ENCODE data around the gene RBBP7. TPM values are rescaled to one million over a fixed set of nuclear protein-coding genes. Genes with fewer than 3 reads are reported as not detected.
"Not testable (repeated sequence)": the region's sequence is repeated elsewhere in the genome, so short reads cannot be mapped to it uniquely, and the experiment has no call there.

The RBBP7 gene
- total RNA-seq, 1 donor from 2014 or later: 48.7 TPM

GRCh38 chrX:16862829-16863228, 7.3 kb downstream of the RBBP7 start:
- peaks cover 0 to 3% of the 10 kb centered on the region in 2 donors for H3K4me1 ChIP-seq
- H3K27ac ChIP-seq: no peak overlapping the region
- intact Hi-C loops (cut with DNase I): no loop called here
- H3K36me3 ChIP-seq: peaks cover 0 to 4% of the 10 kb centered on the region in 2 donors
- no peaks in the 10 kb centered on the region for H3K9me3 ChIP-seq
- no peaks in the 10 kb centered on the region for H3K27me3 ChIP-seq
- no peak overlapping the region for H3K4me3 ChIP-seq
- TF ChIP-seq CTCF (IDR thresholded peaks at IDR 0.05): no peak
- DNase-seq (ENCODE audit: low spot score in 2 of 2): no peak

GRCh38 chrX:16856744-16857143, 13.4 kb downstream of the RBBP7 start:
- no peak for DNase-seq (ENCODE audit: low spot score in 2 of 2)
- Histone ChIP-seq H3K36me3 (peaks cover 26 to 43% of the 10 kb centered on the region in 2 donors), H3K4me3 (no peak overlapping the region), H3K27me3 (no peaks in the 10 kb centered on the region), H3K4me1 (no peaks in the 10 kb centered on the region), H3K27ac (no peak overlapping the region), H3K9me3 (no peaks in the 10 kb centered on the region)
- intact Hi-C loops (cut with DNase I): no loop called here
- TF ChIP-seq CTCF (IDR thresholded peaks at IDR 0.05): no peak

- H3K27me3 ChIP-seq; H3K27ac ChIP-seq; intact Hi-C loops (cut with DNase I); H3K9me3 ChIP-seq; H3K4me3 ChIP-seq; H3K4me1 ChIP-seq; DNase-seq (ENCODE audit: low spot score in 2 of 2): not testable (repeated sequence)
- H3K36me3 ChIP-seq: peaks cover 26 to 47% of the 10 kb centered on the region in 2 donors
Observed at GRCh38 chrX:16856076-16856404, 14.1 kb downstream of the RBBP7 start.

- DNase-seq (ENCODE audit: low spot score in 2 of 2): no peak
- H3K4me3 ChIP-seq: no peak overlapping the region
- no peaks in the 10 kb centered on the region for H3K4me1 ChIP-seq
- no peaks in the 10 kb centered on the region for H3K27me3 ChIP-seq
- no peaks in the 10 kb centered on the region for H3K9me3 ChIP-seq
- no peak overlapping the region for H3K27ac ChIP-seq
- TF ChIP-seq CTCF (IDR thresholded peaks at IDR 0.05): no peak
- H3K36me3 ChIP-seq: peaks cover 29 to 47% of the 10 kb centered on the region in 2 donors
- intact Hi-C loops (cut with DNase I): no loop called here
Observed at GRCh38 chrX:16855363-16856075, 14.6 kb downstream of the RBBP7 start.

- H3K9me3 ChIP-seq: no peaks in the 10 kb centered on the region
- H3K36me3 ChIP-seq: peaks cover 26 to 54% of the 10 kb centered on the region in 2 donors
- no peak for DNase-seq (ENCODE audit: low spot score in 2 of 2)
- H3K4me1 ChIP-seq: no peaks in the 10 kb centered on the region
- H3K27ac ChIP-seq: no peak overlapping the region
- intact Hi-C loops (cut with DNase I): no loop called here
- no peak for TF ChIP-seq CTCF (IDR thresholded peaks at IDR 0.05)
- H3K27me3 ChIP-seq: no peaks in the 10 kb centered on the region
- no peak overlapping the region for H3K4me3 ChIP-seq
Observed at GRCh38 chrX:16853537-16853936, 16.6 kb downstream of the RBBP7 start.

- H3K27me3 ChIP-seq: no peaks in the 10 kb centered on the region
- peaks cover 34 to 63% of the 10 kb centered on the region in 2 donors for H3K36me3 ChIP-seq
- H3K4me3 ChIP-seq: no peak overlapping the region
- no peaks in the 10 kb centered on the region for H3K4me1 ChIP-seq
- H3K9me3 ChIP-seq: no peaks in the 10 kb centered on the region
- intact Hi-C loops (cut with DNase I): no loop called here
- TF ChIP-seq CTCF (IDR thresholded peaks at IDR 0.05): no peak
- DNase-seq (ENCODE audit: low spot score in 2 of 2): no peak
- H3K27ac ChIP-seq: no peak overlapping the region
Observed at GRCh38 chrX:16852617-16853179, 17.5 kb downstream of the RBBP7 start.
